Fibroblast of lung (primary cell): ENCODE measurements around the gene ITGB4. TPM values are rescaled to one million over a fixed set of nuclear protein-coding genes. Genes with fewer than 3 reads are reported as not detected.

Source experiments
- DNase-seq, 2 donors: peaks; one replicate each; pipeline versions ENCODE4 v3.0.0 to v3.0.0-alpha.2; 2010; ENCODE audit warnings: low read depth in 2 of 2
- H2AFZ ChIP-seq: 2 replicates; pipeline ENCODE4 v1.5.1; 2012; ENCODE audit warnings: low read length, control low read depth, inconsistent platforms
- H3K27ac ChIP-seq: 2 replicates; pipeline ENCODE4 v1.5.1; 2011; ENCODE audit warnings: low read length, control low read depth; ENCODE audit not compliant: insufficient read depth
- H3K27me3 ChIP-seq: 2 replicates; pipeline ENCODE4 v1.5.1; 2011; ENCODE audit warnings: mild to moderate bottlenecking, low read length; ENCODE audit not compliant: control insufficient read depth, insufficient read depth
- H3K36me3 ChIP-seq: 2 replicates; pipeline ENCODE4 v1.5.1; 2011; ENCODE audit warnings: low read length; ENCODE audit not compliant: control insufficient read depth, insufficient read depth
- H3K4me1 ChIP-seq: 2 replicates; pipeline ENCODE4 v1.5.1; 2011; ENCODE audit warnings: low read length; ENCODE audit not compliant: control insufficient read depth, insufficient read depth; ENCODE audit errors: extremely low read depth
- H3K4me2 ChIP-seq: 2 replicates; pipeline ENCODE4 v1.5.1; 2011; ENCODE audit warnings: low read length, control low read depth; ENCODE audit not compliant: insufficient read depth; ENCODE audit errors: extremely low read depth
- H3K4me3 ChIP-seq, 4 experiments: fragments of 200-600 bp in 1 of 4; sonication (generic) in 1 of 4; replicated peaks in 1 of 4; 2 replicates each; pipeline ENCODE4 v1.5.1; 2011 to 2016; ENCODE audit warnings: low read length in 4 of 4, low read depth in 3 of 4, mild to moderate bottlenecking in 3 of 4, control low read depth in 2 of 4, inconsistent platforms in 1 of 4, mixed read lengths in 1 of 4; ENCODE audit not compliant: insufficient read depth in 1 of 4; ENCODE audit errors: control extremely low read depth in 1 of 4
- H3K79me2 ChIP-seq: 2 replicates; pipeline ENCODE4 v1.5.1; 2012; ENCODE audit warnings: mild to moderate bottlenecking, low read length, inconsistent platforms; ENCODE audit not compliant: control insufficient read depth, insufficient read depth
- H3K9ac ChIP-seq: 2 replicates; pipeline ENCODE4 v1.5.1; 2011; ENCODE audit warnings: mild to moderate bottlenecking, low read length, control low read depth; ENCODE audit not compliant: insufficient read depth
- H3K9me3 ChIP-seq: 2 replicates; pipeline ENCODE4 v1.5.1; 2012; ENCODE audit warnings: low read depth, low read length; ENCODE audit not compliant: control insufficient read depth, insufficient read depth
- H4K20me1 ChIP-seq: 2 replicates; pipeline ENCODE4 v1.5.1; 2011; ENCODE audit warnings: low read length; ENCODE audit not compliant: control insufficient read depth, insufficient read depth; ENCODE audit errors: extremely low read depth
- EZH2 ChIP-seq: IDR thresholded peaks from 2 replicates; pipeline ENCODE4 v1.5.1; 2012; ENCODE audit warnings: low read length, control low read depth, mild to moderate bottlenecking; ENCODE audit errors: missing control alignments
- polyA plus RNA-seq, 2 donors: library from polyadenylated mRNA; depleted of rRNA in 1 of 2; stranded (reverse) in 1 of 2; unstranded in 1 of 2; fragments of >200 nt; gene quantifications; 2 replicates each; pipeline ENCODE4 v1.2.1, GENCODE V29; 2011 to 2012; ENCODE audit warnings: missing spikeins in 1 of 2
- total RNA-seq: library from RNA; depleted of rRNA; stranded (reverse); fragments of >200 nt; gene quantifications from 2 replicates; pipeline ENCODE4 v1.2.1, GENCODE V29; 2014
- TF ChIP-seq, protein P1 (sequence below), 2 donors: IDR thresholded peaks in 1 of 2; conservative IDR thresholded peaks in 1 of 2; 1 replicate in 1 of 2; 2 replicates in 1 of 2; pipeline ENCODE4 v1.5.1; 2011 to 2012; ENCODE audit warnings: low read length in 2 of 2, control low read depth in 1 of 2, inconsistent platforms in 1 of 2, low read depth in 1 of 2, mild to moderate bottlenecking in 1 of 2

Gene ITGB4
- total and polyA plus RNA-seq, 2 donors (not counting 1 experiment from before 2014, with no cell fraction given): 0.17 TPM

DNA sequence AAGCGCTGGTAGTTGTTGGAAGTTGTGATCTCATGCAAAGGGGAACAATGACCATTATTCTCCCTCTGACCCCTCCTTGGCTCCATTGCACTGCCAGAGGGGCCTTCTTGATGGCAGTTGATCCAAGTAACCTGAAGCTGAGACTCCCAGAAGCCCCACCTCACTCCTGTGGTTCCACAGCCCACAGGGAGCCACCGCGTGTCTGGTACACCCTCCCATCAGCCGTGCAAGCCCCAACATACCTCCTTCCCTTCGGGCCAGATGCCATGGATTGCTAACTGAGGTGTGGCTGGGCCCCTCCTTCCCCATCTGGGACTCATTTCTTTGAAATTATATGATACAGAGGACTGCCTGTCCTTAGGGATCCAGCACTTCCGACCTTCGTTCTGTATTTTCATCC, 36.3 kb upstream of the ITGB4 start:
- no peak overlapping the region for H3K9ac ChIP-seq
- no peaks in the 10 kb centered on the region for H4K20me1 ChIP-seq
- no peaks in the 10 kb centered on the region for H3K9me3 ChIP-seq
- H3K4me1 ChIP-seq: peaks cover 8% of the 10 kb centered on the region
- peak in 1 of 2 donors; percentile 85 for DNase-seq
- H2AFZ ChIP-seq: no peak overlapping the region
- H3K27ac ChIP-seq: no peak overlapping the region
- no peak overlapping the region for H3K4me3 ChIP-seq
- no peak overlapping the region for H3K4me2 ChIP-seq
- TF ChIP-seq, protein P1, sequence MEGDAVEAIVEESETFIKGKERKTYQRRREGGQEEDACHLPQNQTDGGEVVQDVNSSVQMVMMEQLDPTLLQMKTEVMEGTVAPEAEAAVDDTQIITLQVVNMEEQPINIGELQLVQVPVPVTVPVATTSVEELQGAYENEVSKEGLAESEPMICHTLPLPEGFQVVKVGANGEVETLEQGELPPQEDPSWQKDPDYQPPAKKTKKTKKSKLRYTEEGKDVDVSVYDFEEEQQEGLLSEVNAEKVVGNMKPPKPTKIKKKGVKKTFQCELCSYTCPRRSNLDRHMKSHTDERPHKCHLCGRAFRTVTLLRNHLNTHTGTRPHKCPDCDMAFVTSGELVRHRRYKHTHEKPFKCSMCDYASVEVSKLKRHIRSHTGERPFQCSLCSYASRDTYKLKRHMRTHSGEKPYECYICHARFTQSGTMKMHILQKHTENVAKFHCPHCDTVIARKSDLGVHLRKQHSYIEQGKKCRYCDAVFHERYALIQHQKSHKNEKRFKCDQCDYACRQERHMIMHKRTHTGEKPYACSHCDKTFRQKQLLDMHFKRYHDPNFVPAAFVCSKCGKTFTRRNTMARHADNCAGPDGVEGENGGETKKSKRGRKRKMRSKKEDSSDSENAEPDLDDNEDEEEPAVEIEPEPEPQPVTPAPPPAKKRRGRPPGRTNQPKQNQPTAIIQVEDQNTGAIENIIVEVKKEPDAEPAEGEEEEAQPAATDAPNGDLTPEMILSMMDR (conservative IDR thresholded peaks at IDR 0.05 in 1 of 2, IDR thresholded peaks at IDR 0.05 in 1 of 2; ENCODE audit: low read depth in 1 of 2, low read length in 2 of 2): no peak
- TF ChIP-seq EZH2: no peak
- H3K79me2 ChIP-seq: peaks cover 48% of the 10 kb centered on the region
- peaks cover 8% of the 10 kb centered on the region for H3K36me3 ChIP-seq
- no peaks in the 10 kb centered on the region for H3K27me3 ChIP-seq

- no peak overlapping the region for H3K4me3 ChIP-seq
- no peak overlapping the region for H3K27ac ChIP-seq
- DNase-seq: peak in 1 of 2 donors; percentile 53
- H3K4me1 ChIP-seq: peaks cover 8% of the 10 kb centered on the region
- no peak overlapping the region for H3K4me2 ChIP-seq
- TF ChIP-seq EZH2: no peak
- TF ChIP-seq, protein P1 (conservative IDR thresholded peaks at IDR 0.05 in 1 of 2, IDR thresholded peaks at IDR 0.05 in 1 of 2; ENCODE audit: low read depth in 1 of 2, low read length in 2 of 2): no peak
- H2AFZ ChIP-seq: no peak overlapping the region
- H3K36me3 ChIP-seq: peaks cover 7% of the 10 kb centered on the region
- no peak overlapping the region for H3K9ac ChIP-seq
- H3K79me2 ChIP-seq: peaks cover 47% of the 10 kb centered on the region
- no peaks in the 10 kb centered on the region for H3K27me3 ChIP-seq
- H3K9me3 ChIP-seq: no peaks in the 10 kb centered on the region
- no peaks in the 10 kb centered on the region for H4K20me1 ChIP-seq
These were observed 35.8 kb upstream of the ITGB4 start for GRCh38 chr17:75685499-75685898.

DNA sequence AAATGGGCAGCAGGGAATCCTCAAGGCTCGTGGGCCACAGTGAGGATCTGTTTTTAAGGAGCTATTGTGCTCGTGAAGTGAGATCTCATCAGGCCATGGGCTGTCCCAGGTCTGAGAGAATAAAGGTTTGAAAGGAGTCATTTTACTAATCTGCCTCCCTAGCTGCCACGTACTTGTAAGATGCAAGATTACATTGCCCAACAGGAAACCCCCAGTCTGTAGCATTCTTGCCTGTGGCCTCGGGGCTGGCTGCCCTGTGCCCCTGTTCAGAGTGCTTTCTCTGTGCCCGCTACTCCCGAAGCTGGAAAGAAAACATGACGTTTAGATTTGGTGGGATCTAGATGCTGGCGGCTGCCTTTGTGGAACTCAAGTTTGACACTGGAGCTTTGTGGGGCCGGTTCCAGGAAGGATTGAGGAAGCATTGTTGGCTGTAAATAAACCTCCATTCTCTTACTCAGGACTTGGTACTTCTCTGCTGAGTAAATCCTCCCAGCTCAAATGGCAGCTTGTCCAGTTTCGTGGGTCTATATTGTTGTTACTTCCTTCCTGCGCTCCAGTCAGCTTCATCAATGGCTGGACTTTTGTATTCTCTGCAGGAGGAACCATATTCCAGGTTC, 32.9 kb upstream of the ITGB4 start:
- H3K9me3 ChIP-seq: no peaks in the 10 kb centered on the region
- H3K9ac ChIP-seq: no peak overlapping the region
- TF ChIP-seq, protein P1 (conservative IDR thresholded peaks at IDR 0.05 in 1 of 2, IDR thresholded peaks at IDR 0.05 in 1 of 2; ENCODE audit: low read depth in 1 of 2, low read length in 2 of 2): no peak
- TF ChIP-seq EZH2: no peak
- H3K4me2 ChIP-seq: no peak overlapping the region
- H3K4me3 ChIP-seq: no peak overlapping the region
- H3K27ac ChIP-seq: no peak overlapping the region
- peak in 1 of 2 donors; percentile 71 for DNase-seq
- H2AFZ ChIP-seq: no peak overlapping the region
- H4K20me1 ChIP-seq: no peaks in the 10 kb centered on the region
- H3K36me3 ChIP-seq: peaks cover 15% of the 10 kb centered on the region
- H3K27me3 ChIP-seq: no peaks in the 10 kb centered on the region
- H3K79me2 ChIP-seq: peaks cover 61% of the 10 kb centered on the region
- peaks cover 8% of the 10 kb centered on the region for H3K4me1 ChIP-seq
